Gastrocnemius medialis (tissue), 4 donors: ENCODE measurements around the gene POLR2C.

Experiments
- POLR2A ChIP-seq, 2 donors: fragments of 450-650 bp; IDR thresholded peaks; one replicate each; pipeline ENCODE4 v1.6.1; 2017; ENCODE audit warnings: antibody characterized with exemption in 2 of 2, mild to moderate bottlenecking in 2 of 2, moderate library complexity in 2 of 2
- TF ChIP-seq, protein P1 (sequence below), 5 experiments: fragments of 450-650 bp in 3 of 5; fragments of 200-600 bp in 2 of 5; sonication (generic) in 2 of 5; IDR thresholded peaks in 4 of 5; conservative IDR thresholded peaks in 1 of 5; 1 replicate in 4 of 5; 2 replicates in 1 of 5; pipeline ENCODE4 v1.5.1; 2016 to 2019; ENCODE audit warnings: antibody characterized with exemption in 5 of 5, mild to moderate bottlenecking in 3 of 5, moderate library complexity in 3 of 5

GRCh38 chr16:57427824-57428223 is 34.7 kb upstream of the POLR2C start:
- TF ChIP-seq, protein P1, sequence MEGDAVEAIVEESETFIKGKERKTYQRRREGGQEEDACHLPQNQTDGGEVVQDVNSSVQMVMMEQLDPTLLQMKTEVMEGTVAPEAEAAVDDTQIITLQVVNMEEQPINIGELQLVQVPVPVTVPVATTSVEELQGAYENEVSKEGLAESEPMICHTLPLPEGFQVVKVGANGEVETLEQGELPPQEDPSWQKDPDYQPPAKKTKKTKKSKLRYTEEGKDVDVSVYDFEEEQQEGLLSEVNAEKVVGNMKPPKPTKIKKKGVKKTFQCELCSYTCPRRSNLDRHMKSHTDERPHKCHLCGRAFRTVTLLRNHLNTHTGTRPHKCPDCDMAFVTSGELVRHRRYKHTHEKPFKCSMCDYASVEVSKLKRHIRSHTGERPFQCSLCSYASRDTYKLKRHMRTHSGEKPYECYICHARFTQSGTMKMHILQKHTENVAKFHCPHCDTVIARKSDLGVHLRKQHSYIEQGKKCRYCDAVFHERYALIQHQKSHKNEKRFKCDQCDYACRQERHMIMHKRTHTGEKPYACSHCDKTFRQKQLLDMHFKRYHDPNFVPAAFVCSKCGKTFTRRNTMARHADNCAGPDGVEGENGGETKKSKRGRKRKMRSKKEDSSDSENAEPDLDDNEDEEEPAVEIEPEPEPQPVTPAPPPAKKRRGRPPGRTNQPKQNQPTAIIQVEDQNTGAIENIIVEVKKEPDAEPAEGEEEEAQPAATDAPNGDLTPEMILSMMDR (IDR thresholded peaks at IDR 0.05 in 4 of 5, conservative IDR thresholded peaks at IDR 0.05 in 1 of 5): no peak
- TF ChIP-seq POLR2A (IDR thresholded peaks at IDR 0.05): no peak
